ENCODE results near the gene FNDC3B.

GRCh38 chr3:172124271-172124670, 84.9 kb downstream of the FNDC3B start:
- TF ChIP-seq CTCF (tag by site-specific recombination; IDR thresholded peaks at IDR 0.05) (no peak), GLIS2 (tag by site-specific recombination; IDR thresholded peaks at IDR 0.05) (no peak), ZNF24 (tag by site-specific recombination; IDR thresholded peaks at IDR 0.05) (no peak), ZNF350 (tag by site-specific recombination; IDR thresholded peaks at IDR 0.05) (no peak), ZNF501 (tag by site-specific recombination; IDR thresholded peaks at IDR 0.05) (no peak)
